Measurements from ENCODE around the gene PTPRC.

DNA sequence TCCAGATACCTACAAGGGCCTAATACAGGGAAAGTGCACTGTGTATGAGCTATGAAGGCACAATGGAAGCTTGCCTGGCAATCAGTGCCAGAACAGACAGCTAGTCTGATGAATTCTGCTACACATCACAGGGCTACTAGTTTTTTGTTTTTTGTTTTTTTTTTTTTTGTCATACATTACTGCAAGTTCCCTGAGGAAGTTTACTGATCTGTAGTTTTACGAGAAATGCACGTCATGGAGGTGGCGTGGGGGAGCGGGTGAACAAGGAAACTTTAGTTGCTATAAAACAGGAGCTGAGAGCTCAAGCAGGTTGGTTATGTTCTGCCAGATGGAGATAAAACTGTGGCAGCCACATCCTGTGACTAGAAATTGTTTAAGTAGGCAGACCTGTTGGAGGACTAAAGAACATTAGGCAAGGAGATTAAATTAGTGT lies 17.7 kb downstream of the PTPRC start:
- TF ChIP-seq POLR2A (IDR thresholded peaks at IDR 0.05; ENCODE audit: low read depth) (no peak), CTCF (IDR thresholded peaks at IDR 0.05) (no peak)

Measured in esophagus muscularis mucosa (tissue), 3 donors.